Measurements from ENCODE around the gene CFAP46. TPM values are rescaled to one million over a fixed set of nuclear protein-coding genes. Genes with fewer than 3 reads are reported as not detected.

The CFAP46 gene
- total and polyA plus RNA-seq, 10 of the 15 experiments (the other 5 are each of a cell fraction or from before 2014, with no cell fraction given): 0.01 to 0.18 (median 0.03) TPM; not detected in 7

GRCh38 chr10:132878730-132879407 is 63.5 kb downstream of the CFAP46 start (continued):
- no peak for TF ChIP-seq MLLT1 (IDR thresholded peaks at IDR 0.05)

- WGBS (ENCODE audit: insufficient coverage, insufficient replicate concordance, low lambda C conversion rate, missing lambda C conversion rate): 58% methylated on average over 27 of the region's 27 CpGs
- SMC1A ChIA-PET (ENCODE audit: uncharacterized antibody, unreplicated experiment): no interaction called here
- no peaks in the 10 kb centered on the region; the same call in 2 of the 3 replicates for H3K9me3 ChIP-seq (replicated peaks; ENCODE audit: control insufficient read depth, insufficient read depth, low read length)
- no peak overlapping the region for H2AFZ ChIP-seq (ENCODE audit: control insufficient read depth, low read depth, low read length)
- TF ChIP-seq ZZZ3 (IDR thresholded peaks at IDR 0.05; ENCODE audit: control insufficient read depth, insufficient read length, low read depth) (no peak), REST (IDR thresholded peaks at IDR 0.05; ENCODE audit: low read depth, low read length) (no peak), HCFC1 (IDR thresholded peaks at IDR 0.05; ENCODE audit: low read length) (no peak), RFX5 (IDR thresholded peaks at IDR 0.05; ENCODE audit: low read depth, low read length) (no peak), IRF4 (IDR thresholded peaks at IDR 0.05; ENCODE audit: low read depth, low read length) (no peak), TCF7 (IDR thresholded peaks at IDR 0.05; ENCODE audit: borderline replicate concordance) (no peak), NFIC (IDR thresholded peaks at IDR 0.05; ENCODE audit: low read depth, low read length) (no peak), NRF1 (conservative IDR thresholded peaks at IDR 0.05; ENCODE audit: low read depth, low read length) (no peak), GABPA (IDR thresholded peaks at IDR 0.05; ENCODE audit: low read depth) (no peak), HDAC2 (IDR thresholded peaks at IDR 0.05) (no peak), EED (IDR thresholded peaks at IDR 0.05; ENCODE audit: low read depth) (no peak), CREB1 (IDR thresholded peaks at IDR 0.05; ENCODE audit: low read depth) (no peak), IRF3 (IDR thresholded peaks at IDR 0.05) (no peak), ZNF274 (IDR thresholded peaks at IDR 0.05; ENCODE audit: insufficient read depth, insufficient read length) (no peak)
- CTCF ChIA-PET: no interaction called here
- RAD21 ChIA-PET (ENCODE audit: unreplicated experiment): no interaction called here
- no peak overlapping the region for H3K27ac ChIP-seq (ENCODE audit: control insufficient read depth, insufficient read depth)
- H4K20me1 ChIP-seq (ENCODE audit: control insufficient read depth, insufficient read depth): no peaks in the 10 kb centered on the region
- DNase-seq (ENCODE audit: low read depth, low spot score): no peak
- no peak overlapping the region for H3K4me2 ChIP-seq (ENCODE audit: control insufficient read depth, insufficient read depth)
- no peaks in the 10 kb centered on the region for H3K4me1 ChIP-seq (ENCODE audit: control insufficient read depth, insufficient read depth, low read length)
- no TSS peak for BruUV-seq (replicated peaks)
- no peaks in the 10 kb centered on the region for H3K79me2 ChIP-seq (ENCODE audit: control insufficient read depth, insufficient read depth, low read length)
- no peak overlapping the region for H3K9ac ChIP-seq (ENCODE audit: control insufficient read depth, insufficient read depth, low read length)
- in situ Hi-C loops (cut with MboI): no loop called here
- intact Hi-C loops (cut with micrococcal nuclease; ENCODE audit: unreplicated experiment): no loop called here
- no peaks in the 10 kb centered on the region for H3K36me3 ChIP-seq (ENCODE audit: control insufficient read depth in 2 of 2, insufficient read depth in 2 of 2, low read length in 1 of 2)
- POLR2A ChIA-PET: no interaction called here
- no peaks in the 10 kb centered on the region for H3K27me3 ChIP-seq (replicated peaks in 1 of 2; ENCODE audit: control insufficient read depth in 2 of 2, insufficient read depth in 2 of 2, low read length in 1 of 2)
- no peak for ATAC-seq
- no peak overlapping the region for H3K4me3 ChIP-seq
- FAIRE-seq: no peak
Measured at GRCh38 chr10:132878091-132878729, 64.2 kb downstream of the CFAP46 start.
